Kasumi-1 (cell line): ENCODE data around the gene DNAH8.
A peak's percentile ranks its signal among the peaks of the same experiment; 100 is the strongest.

Source experiments
- DNase-seq, 2 experiments: peaks; one replicate each; lab custom pipeline; 2025; lab: John Stamatoyannopoulos, UW

Gene DNAH8

GRCh38 chr6:39017547-39017880, 302.4 kb downstream of the DNAH8 start:
- DNase-seq: no peak

- DNase-seq: no peak
Observed at GRCh38 chr6:39018103-39018502, 303.0 kb downstream of the DNAH8 start.

- DNase-seq: no peak
Observed at GRCh38 chr6:39020136-39020535, 305.0 kb downstream of the DNAH8 start.

- no peak for DNase-seq
Observed at GRCh38 chr6:39021041-39021440, 305.9 kb downstream of the DNAH8 start.

GRCh38 chr6:39021779-39022178, 306.7 kb downstream of the DNAH8 start:
- DNase-seq: no peak

GRCh38 chr6:39026175-39026574, 311.1 kb downstream of the DNAH8 start:
- DNase-seq: no peak

GRCh38 chr6:39029156-39030011, 314.3 kb downstream of the DNAH8 start:
- peak; percentile 5 to 22 for DNase-seq

- no peak for DNase-seq
Observed at GRCh38 chr6:39035681-39036080, 320.6 kb downstream of the DNAH8 start.

- peak in 1 of 2 experiments; percentile 4 for DNase-seq
Observed at GRCh38 chr6:39037082-39037508, 322.0 kb downstream of the DNAH8 start.

- DNase-seq: no peak
Observed at GRCh38 chr6:39037707-39038106, 322.6 kb downstream of the DNAH8 start.

- DNase-seq: no peak
Observed at GRCh38 chr6:39040080-39040673, 325.1 kb downstream of the DNAH8 start.

- no peak for DNase-seq
Observed at GRCh38 chr6:39041072-39041471, 326.0 kb downstream of the DNAH8 start.

GRCh38 chr6:39043776-39044175, 328.7 kb downstream of the DNAH8 start:
- no peak for DNase-seq

GRCh38 chr6:39044181-39044580, 329.1 kb downstream of the DNAH8 start:
- no peak for DNase-seq

- DNase-seq: no peak
Observed at GRCh38 chr6:39047434-39048327, 332.6 kb downstream of the DNAH8 start.

GRCh38 chr6:39048481-39049399, 333.6 kb downstream of the DNAH8 start, which contains the start of gene GLP1R:
GLP1R (plus strand) TSS chr6:39048781; CDS start chr6:39048841, 60 bp downstream.
- DNase-seq: no peak

- no peak for DNase-seq
Observed at GRCh38 chr6:39049575-39050283, 334.6 kb downstream of the DNAH8 start.

GRCh38 chr6:39050453-39051112, 335.5 kb downstream of the DNAH8 start:
- DNase-seq: no peak

GRCh38 chr6:39051399-39052122, 336.4 kb downstream of the DNAH8 start:
- no peak for DNase-seq
